PC-9 (cell line): Measurements from ENCODE around the gene KIF7. TPM values are rescaled to one million over a fixed set of nuclear protein-coding genes. Genes with fewer than 3 reads are reported as not detected.

Source experiments
- BruUV-seq: library from RNA; stranded (reverse); fragments of 400-500 nt; replicated peaks from 2 replicates; lab custom pipeline; 2021; lab: Mats Ljungman, UMichigan
- CTCF ChIA-PET: fragments of 300-600 bp; sonication (Branson Sonifier 250); formaldehyde crosslinking; loops from one replicate; lab custom pipeline; 2022; ENCODE audit warnings: antibody characterized with exemption; lab: Charles Lee
- POLR2A ChIA-PET: fragments of 300-600 bp; sonication (Branson Sonifier 250); formaldehyde crosslinking; loops from one replicate; lab custom pipeline; 2022; ENCODE audit warnings: antibody characterized with exemption; ENCODE audit not compliant: unreplicated experiment; lab: Charles Lee
- DNase-seq, 2 experiments: peaks; one replicate each; pipeline versions ENCODE4 v3.0.0 to v3.0.0-alpha.2; 2015 to 2022; ENCODE audit warnings: mixed read lengths in 1 of 2
- H2AFZ ChIP-seq: fragments of 200-600 bp; sonication (generic); 2 replicates; pipeline ENCODE4 v1.8.1; 2017; ENCODE audit warnings: antibody characterized with exemption
- H3F3A ChIP-seq: fragments of 200-600 bp; sonication (generic); 2 replicates; pipeline ENCODE4 v1.8.1; 2017; ENCODE audit warnings: antibody characterized with exemption, mild to moderate bottlenecking, low read depth; ENCODE audit not compliant: insufficient read depth
- H3K27ac ChIP-seq: fragments of 200-600 bp; sonication (generic); 2 replicates; pipeline ENCODE4 v1.6.1; 2016; ENCODE audit warnings: mixed run types
- H3K27me3 ChIP-seq: fragments of 200-600 bp; sonication (generic); 2 replicates; pipeline ENCODE4 v1.6.1; 2016; ENCODE audit warnings: low read depth, mixed run types; ENCODE audit not compliant: insufficient read depth
- H3K36me3 ChIP-seq: fragments of 200-600 bp; sonication (generic); 2 replicates; pipeline ENCODE4 v1.6.1; 2016; ENCODE audit warnings: low read depth, mixed run types
- H3K4me1 ChIP-seq: fragments of 200-600 bp; sonication (generic); replicated peaks from 2 replicates; pipeline ENCODE4 v1.6.1; 2016; ENCODE audit warnings: mixed run types; ENCODE audit not compliant: insufficient read depth
- H3K4me2 ChIP-seq: fragments of 200-600 bp; sonication (generic); 2 replicates; pipeline ENCODE4 v1.6.1; 2017; ENCODE audit warnings: mixed run types
- H3K4me3 ChIP-seq: fragments of 200-600 bp; sonication (generic); 2 replicates; pipeline ENCODE4 v1.6.1; 2016; ENCODE audit warnings: mixed run types
- H3K79me2 ChIP-seq: fragments of 200-600 bp; sonication (generic); 2 replicates; pipeline ENCODE4 v1.6.1; 2017; ENCODE audit warnings: low read depth, mixed run types
- H3K9me2 ChIP-seq: fragments of 200-600 bp; sonication (generic); 2 replicates; pipeline ENCODE4 v1.8.1; 2017; ENCODE audit warnings: mild to moderate bottlenecking; ENCODE audit not compliant: insufficient read depth
- H3K9me3 ChIP-seq: fragments of 200-600 bp; sonication (generic); 2 replicates; pipeline ENCODE4 v1.8.1; 2016; ENCODE audit warnings: low read depth; ENCODE audit not compliant: insufficient read depth
- H4K20me1 ChIP-seq: fragments of 200-600 bp; sonication (generic); 2 replicates; pipeline ENCODE4 v1.8.1; 2017; ENCODE audit not compliant: insufficient read depth
- CTCF ChIP-seq: fragments of 200-600 bp; sonication (generic); conservative IDR thresholded peaks from 2 replicates; pipeline ENCODE4 v1.6.1; 2017; ENCODE audit warnings: mixed run types, antibody characterized with exemption, mild to moderate bottlenecking, moderate library complexity
- EZH2 ChIP-seq: fragments of 200-600 bp; sonication (generic); IDR thresholded peaks from 2 replicates; pipeline ENCODE4 v1.8.0; 2017; ENCODE audit warnings: antibody characterized with exemption, low read depth
- intact Hi-C: fragments of 100-400 bp; cut with micrococcal nuclease; formaldehyde crosslinking; loops from one replicate; pipeline ENCODE4 v1.10.0; 2022; ENCODE audit not compliant: unreplicated experiment
- total RNA-seq: library from RNA; stranded (reverse); gene quantifications from 2 replicates; pipeline ENCODE4 v1.2.3, GENCODE V29; 2021

The KIF7 gene
- total RNA-seq, 1 experiment from 2014 or later: 13.3 TPM

GRCh38 chr15:89613031-89613430 lies 42.2 kb downstream of the KIF7 start:
- TF ChIP-seq CTCF: no peak
- TF ChIP-seq EZH2: no peak
- Histone ChIP-seq H4K20me1 (no peaks in the 10 kb centered on the region), H3K27me3 (no peaks in the 10 kb centered on the region), H3K4me1 (no peaks in the 10 kb centered on the region), H3K9me3 (peaks cover 9% of the 10 kb centered on the region; the same call in 1 of the 2 replicates), H3K4me3 (no peak overlapping the region), H3K4me2 (no peak overlapping the region), H3K27ac (no peak overlapping the region), H3F3A (peaks cover 23% of the 10 kb centered on the region), H2AFZ (no peak overlapping the region), H3K9me2 (no peaks in the 10 kb centered on the region), H3K36me3 (peaks cover 41% of the 10 kb centered on the region), H3K79me2 (no peaks in the 10 kb centered on the region; the same call in 1 of the 2 replicates)
- ChIA-PET CTCF (interaction anchor here (0.7 kb wide), 1 partner anchor 1321 kb away, joined by 11 read pairs; no protein-coding TSS in a partner anchor), POLR2A (no interaction called here)
- intact Hi-C loops: no loop called here
- DNase-seq: no peak
- no TSS peak for BruUV-seq

GRCh38 chr15:89611317-89611716 lies 44.0 kb downstream of the KIF7 start:
- ChIA-PET POLR2A (no interaction called here), CTCF (no interaction called here)
- DNase-seq: no peak
- no peak overlapping the region for H3K4me3 ChIP-seq
- H3K27me3 ChIP-seq: no peaks in the 10 kb centered on the region
- BruUV-seq: no TSS peak
- H3K36me3 ChIP-seq: peaks cover 54% of the 10 kb centered on the region
- intact Hi-C loops: no loop called here
- TF ChIP-seq CTCF (no peak), EZH2 (no peak)
- H3K4me1 ChIP-seq: no peaks in the 10 kb centered on the region
- H3F3A ChIP-seq: peaks cover 35% of the 10 kb centered on the region
- H3K79me2 ChIP-seq: no peaks in the 10 kb centered on the region; the same call in 1 of the 2 replicates
- H3K9me3 ChIP-seq: peaks cover 9% of the 10 kb centered on the region; the same call in 1 of the 2 replicates
- H4K20me1 ChIP-seq: no peaks in the 10 kb centered on the region
- H3K27ac ChIP-seq: no peak overlapping the region
- H2AFZ ChIP-seq: no peak overlapping the region
- no peak overlapping the region for H3K4me2 ChIP-seq
- no peaks in the 10 kb centered on the region for H3K9me2 ChIP-seq

- H3K4me1 ChIP-seq: no peaks in the 10 kb centered on the region
- H3K79me2 ChIP-seq: no peaks in the 10 kb centered on the region
- H2AFZ ChIP-seq: no peak overlapping the region
- no peak for DNase-seq
- BruUV-seq: no TSS peak
- H4K20me1 ChIP-seq: no peaks in the 10 kb centered on the region
- CTCF ChIA-PET: no interaction called here
- no peak overlapping the region for H3K4me2 ChIP-seq
- H3K4me3 ChIP-seq: no peak overlapping the region
- intact Hi-C loops: no loop called here
- H3K36me3 ChIP-seq: peaks cover 35% of the 10 kb centered on the region; the same call in 1 of the 2 replicates
- POLR2A ChIA-PET: no interaction called here
- H3K9me2 ChIP-seq: no peaks in the 10 kb centered on the region
- TF ChIP-seq EZH2: no peak
- no peak for TF ChIP-seq CTCF
- H3F3A ChIP-seq: no peaks in the 10 kb centered on the region; the same call in 1 of the 2 replicates
- H3K27me3 ChIP-seq: no peaks in the 10 kb centered on the region
- no peaks in the 10 kb centered on the region for H3K9me3 ChIP-seq
- H3K27ac ChIP-seq: no peak overlapping the region
Observed at GRCh38 chr15:89599021-89599420, 56.2 kb downstream of the KIF7 start.
